ENCODE data around the gene ATOSA.

Gene ATOSA

GRCh38 chr15:52695154-52695553 is 16.0 kb upstream of the ATOSA start:
- H3K36me3 ChIP-seq (ENCODE audit: low read depth), result no peaks in the 10 kb centered on the region
- no peak overlapping the region for H3K4me3 ChIP-seq (ENCODE audit: severe bottlenecking)
- no peaks in the 10 kb centered on the region for H3K4me1 ChIP-seq (ENCODE audit: insufficient read depth, poor library complexity, severe bottlenecking)
- ATAC-seq (ENCODE audit: low read depth), result peak; percentile 44; the same call in 1 of the 3 replicates
- no peak for DNase-seq (ENCODE audit: low spot score)
- no peak overlapping the region for H3K27ac ChIP-seq (ENCODE audit: poor library complexity, severe bottlenecking)
- TF ChIP-seq CTCF (IDR thresholded peaks at IDR 0.05; ENCODE audit: poor library complexity, severe bottlenecking), result no peak
- H3K9me3 ChIP-seq (ENCODE audit: severe bottlenecking), result no peaks in the 10 kb centered on the region
- H3K27me3 ChIP-seq (ENCODE audit: insufficient read depth, poor library complexity, severe bottlenecking), result no peaks in the 10 kb centered on the region

GRCh38 chr15:52689562-52689961 is 10.4 kb upstream of the ATOSA start:
- Histone ChIP-seq H3K9me3 (ENCODE audit: severe bottlenecking) (no peaks in the 10 kb centered on the region), H3K4me3 (ENCODE audit: severe bottlenecking) (no peak overlapping the region), H3K4me1 (ENCODE audit: insufficient read depth, poor library complexity, severe bottlenecking) (no peaks in the 10 kb centered on the region), H3K27me3 (ENCODE audit: insufficient read depth, poor library complexity, severe bottlenecking) (no peaks in the 10 kb centered on the region), H3K36me3 (ENCODE audit: low read depth) (no peaks in the 10 kb centered on the region), H3K27ac (ENCODE audit: poor library complexity, severe bottlenecking) (no peak overlapping the region)
- no peak for ATAC-seq (ENCODE audit: low read depth)
- TF ChIP-seq CTCF (IDR thresholded peaks at IDR 0.05; ENCODE audit: poor library complexity, severe bottlenecking), result no peak
- no peak for DNase-seq (ENCODE audit: low spot score)

GRCh38 chr15:52683580-52683979 is 4.4 kb upstream of the ATOSA start:
- Histone ChIP-seq H3K36me3 (ENCODE audit: low read depth) (no peaks in the 10 kb centered on the region), H3K4me1 (ENCODE audit: insufficient read depth, poor library complexity, severe bottlenecking) (no peaks in the 10 kb centered on the region), H3K4me3 (ENCODE audit: severe bottlenecking) (no peak overlapping the region), H3K9me3 (ENCODE audit: severe bottlenecking) (no peaks in the 10 kb centered on the region), H3K27ac (ENCODE audit: poor library complexity, severe bottlenecking) (no peak overlapping the region), H3K27me3 (ENCODE audit: insufficient read depth, poor library complexity, severe bottlenecking) (no peaks in the 10 kb centered on the region)
- ATAC-seq (ENCODE audit: low read depth) (no peak), DNase-seq (ENCODE audit: low spot score) (no peak)
- TF ChIP-seq CTCF (IDR thresholded peaks at IDR 0.05; ENCODE audit: poor library complexity, severe bottlenecking), result no peak

- no peak overlapping the region for H3K4me3 ChIP-seq (ENCODE audit: severe bottlenecking)
- no peak for ATAC-seq (ENCODE audit: low read depth)
- no peaks in the 10 kb centered on the region for H3K9me3 ChIP-seq (ENCODE audit: severe bottlenecking)
- no peaks in the 10 kb centered on the region for H3K36me3 ChIP-seq (ENCODE audit: low read depth)
- H3K4me1 ChIP-seq (ENCODE audit: insufficient read depth, poor library complexity, severe bottlenecking), result no peaks in the 10 kb centered on the region
- H3K27ac ChIP-seq (ENCODE audit: poor library complexity, severe bottlenecking), result no peak overlapping the region
- no peak for DNase-seq (ENCODE audit: low spot score)
- no peak for TF ChIP-seq CTCF (IDR thresholded peaks at IDR 0.05; ENCODE audit: poor library complexity, severe bottlenecking)
- H3K27me3 ChIP-seq (ENCODE audit: insufficient read depth, poor library complexity, severe bottlenecking), result no peaks in the 10 kb centered on the region
These were observed 3.6 kb upstream of the ATOSA start for GRCh38 chr15:52682781-52683180.

- no peaks in the 10 kb centered on the region for H3K27me3 ChIP-seq (ENCODE audit: insufficient read depth, poor library complexity, severe bottlenecking)
- no peaks in the 10 kb centered on the region for H3K9me3 ChIP-seq (ENCODE audit: severe bottlenecking)
- no peak for TF ChIP-seq CTCF (IDR thresholded peaks at IDR 0.05; ENCODE audit: poor library complexity, severe bottlenecking)
- DNase-seq (ENCODE audit: low spot score), result no peak
- ATAC-seq (ENCODE audit: low read depth), result no peak
- no peaks in the 10 kb centered on the region for H3K36me3 ChIP-seq (ENCODE audit: low read depth)
- H3K4me1 ChIP-seq (ENCODE audit: insufficient read depth, poor library complexity, severe bottlenecking), result peaks cover under 1% of the 10 kb centered on the region
- H3K4me3 ChIP-seq (ENCODE audit: severe bottlenecking), result no peak overlapping the region
- no peak overlapping the region for H3K27ac ChIP-seq (ENCODE audit: poor library complexity, severe bottlenecking)
These were observed 3.0 kb upstream of the ATOSA start for GRCh38 chr15:52682200-52682599.

Data from RWPE2 (cell line).